ENCODE results near the gene EFS.
"Not testable (repeated sequence)": the region's sequence is repeated elsewhere in the genome, so short reads cannot be mapped to it uniquely, and the experiment has no call there.

DNA sequence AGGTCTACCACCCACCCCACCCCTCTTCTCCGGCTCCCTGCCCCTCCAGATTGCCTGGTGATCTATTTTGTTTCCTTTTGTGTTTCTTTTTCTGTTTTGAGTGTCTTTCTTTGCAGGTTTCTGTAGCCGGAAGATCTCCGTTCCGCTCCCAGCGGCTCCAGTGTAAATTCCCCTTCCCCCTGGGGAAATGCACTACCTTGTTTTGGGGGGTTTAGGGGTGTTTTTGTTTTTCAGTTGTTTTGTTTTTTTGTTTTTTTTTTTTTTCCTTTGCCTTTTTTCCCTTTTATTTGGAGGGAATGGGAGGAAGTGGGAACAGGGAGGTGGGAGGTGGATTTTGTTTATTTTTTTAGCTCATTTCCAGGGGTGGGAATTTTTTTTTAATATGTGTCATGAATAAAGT, 39.2 kb downstream of the EFS start:
- not testable (repeated sequence) for TF ChIP-seq POLR2AphosphoS5, POLR2A (IDR thresholded peaks at IDR 0.05)
- TF ChIP-seq, protein P1, sequence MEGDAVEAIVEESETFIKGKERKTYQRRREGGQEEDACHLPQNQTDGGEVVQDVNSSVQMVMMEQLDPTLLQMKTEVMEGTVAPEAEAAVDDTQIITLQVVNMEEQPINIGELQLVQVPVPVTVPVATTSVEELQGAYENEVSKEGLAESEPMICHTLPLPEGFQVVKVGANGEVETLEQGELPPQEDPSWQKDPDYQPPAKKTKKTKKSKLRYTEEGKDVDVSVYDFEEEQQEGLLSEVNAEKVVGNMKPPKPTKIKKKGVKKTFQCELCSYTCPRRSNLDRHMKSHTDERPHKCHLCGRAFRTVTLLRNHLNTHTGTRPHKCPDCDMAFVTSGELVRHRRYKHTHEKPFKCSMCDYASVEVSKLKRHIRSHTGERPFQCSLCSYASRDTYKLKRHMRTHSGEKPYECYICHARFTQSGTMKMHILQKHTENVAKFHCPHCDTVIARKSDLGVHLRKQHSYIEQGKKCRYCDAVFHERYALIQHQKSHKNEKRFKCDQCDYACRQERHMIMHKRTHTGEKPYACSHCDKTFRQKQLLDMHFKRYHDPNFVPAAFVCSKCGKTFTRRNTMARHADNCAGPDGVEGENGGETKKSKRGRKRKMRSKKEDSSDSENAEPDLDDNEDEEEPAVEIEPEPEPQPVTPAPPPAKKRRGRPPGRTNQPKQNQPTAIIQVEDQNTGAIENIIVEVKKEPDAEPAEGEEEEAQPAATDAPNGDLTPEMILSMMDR (IDR thresholded peaks at IDR 0.05): not testable (repeated sequence)

All from transverse colon (tissue), 4 donors.